GM19238 (cell line): ENCODE measurements around the gene AJUBA.
A peak's percentile ranks its signal among the peaks of the same experiment; 100 is the strongest.
"Not testable (repeated sequence)": the region's sequence is repeated elsewhere in the genome, so short reads cannot be mapped to it uniquely, and the experiment has no call there.

Experiments
- DNase-seq: peaks from one replicate; pipeline ENCODE4 v3.0.0; 2011; ENCODE audit warnings: low spot score; ENCODE audit not compliant: insufficient read length

AJUBA gene

DNA sequence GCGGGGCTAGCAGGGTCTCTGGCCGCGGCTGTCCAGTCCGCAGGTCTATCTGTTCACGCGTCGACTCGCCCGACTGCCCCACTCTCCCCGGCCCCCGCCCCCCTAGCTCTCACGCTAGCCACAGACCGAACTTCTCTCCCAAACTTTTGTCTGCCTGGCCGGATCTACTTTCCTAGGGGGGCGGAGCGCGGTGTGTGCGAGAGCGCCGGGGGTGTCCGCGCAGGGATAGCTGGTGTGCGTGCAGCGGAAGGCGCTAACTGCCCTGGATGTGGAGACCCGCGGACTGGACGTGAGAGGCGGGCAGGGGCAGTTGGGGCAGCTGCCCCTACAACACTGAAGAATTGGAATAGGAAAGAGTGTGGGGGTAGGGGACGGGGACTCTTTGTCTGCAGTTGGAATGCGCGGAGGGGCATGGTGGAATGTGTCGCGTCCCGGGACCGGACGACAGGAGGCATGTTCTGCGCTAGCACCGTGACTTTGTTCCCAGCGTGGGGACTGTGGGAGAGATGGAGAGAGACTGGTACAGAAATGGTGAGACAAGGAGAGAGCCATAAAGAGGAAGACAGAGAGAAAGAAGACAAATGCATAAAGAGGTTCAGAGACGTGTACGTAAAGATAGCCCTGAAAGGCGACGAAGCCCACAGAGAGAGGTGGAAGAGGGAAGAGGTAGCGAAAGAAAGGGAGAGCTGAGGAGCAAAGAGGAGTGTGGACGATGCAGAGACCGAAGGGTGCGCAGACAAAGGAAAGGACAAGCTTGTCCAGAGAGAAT, at the start of gene AJUBA:
TSS of gene AJUBA (minus strand) at position 75 of the 769 bp plus-strand sequence. CDS start 285 bp downstream, outside the sequence.
- peak; percentile 85 for DNase-seq

DNA sequence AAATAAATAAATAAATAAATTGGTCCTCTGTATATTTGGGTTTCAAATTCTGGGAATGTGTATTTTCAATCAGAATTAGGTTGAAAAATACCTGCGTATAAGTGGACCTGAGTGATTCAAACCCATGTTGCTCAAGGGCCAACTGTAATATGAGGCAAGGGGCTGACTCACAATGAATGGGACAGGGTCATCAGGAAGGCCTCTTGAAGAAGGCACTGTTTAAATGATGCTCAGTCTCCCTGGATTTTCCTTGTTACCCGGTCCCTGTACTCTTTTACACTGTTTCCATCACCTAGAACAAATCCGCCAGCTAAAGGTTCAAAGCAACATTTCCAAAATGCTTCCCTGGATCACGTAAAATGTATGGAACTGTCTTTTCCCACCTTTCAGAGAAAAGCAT, 48.6 kb upstream of the AJUBA start:
- no peak for DNase-seq

DNA sequence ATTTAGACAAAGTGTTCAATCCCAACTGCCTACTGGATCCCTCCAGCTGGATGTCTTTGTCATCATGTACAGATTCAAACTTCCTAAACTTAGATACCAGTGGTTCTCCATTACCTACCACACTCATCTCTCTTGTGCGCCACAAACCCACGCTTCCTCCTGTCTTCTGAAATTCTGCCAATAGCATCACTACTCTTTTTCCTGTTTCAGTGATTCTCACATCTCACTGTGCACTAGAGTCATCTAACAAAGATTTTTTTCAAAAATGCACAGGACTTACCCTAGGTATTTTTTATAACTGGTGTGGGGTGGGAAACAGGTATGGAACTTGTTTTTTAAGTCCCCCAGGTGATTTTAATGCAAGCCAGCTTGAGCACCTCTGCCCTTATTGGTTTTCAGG, 46.4 kb upstream of the AJUBA start:
- no peak for DNase-seq

DNA sequence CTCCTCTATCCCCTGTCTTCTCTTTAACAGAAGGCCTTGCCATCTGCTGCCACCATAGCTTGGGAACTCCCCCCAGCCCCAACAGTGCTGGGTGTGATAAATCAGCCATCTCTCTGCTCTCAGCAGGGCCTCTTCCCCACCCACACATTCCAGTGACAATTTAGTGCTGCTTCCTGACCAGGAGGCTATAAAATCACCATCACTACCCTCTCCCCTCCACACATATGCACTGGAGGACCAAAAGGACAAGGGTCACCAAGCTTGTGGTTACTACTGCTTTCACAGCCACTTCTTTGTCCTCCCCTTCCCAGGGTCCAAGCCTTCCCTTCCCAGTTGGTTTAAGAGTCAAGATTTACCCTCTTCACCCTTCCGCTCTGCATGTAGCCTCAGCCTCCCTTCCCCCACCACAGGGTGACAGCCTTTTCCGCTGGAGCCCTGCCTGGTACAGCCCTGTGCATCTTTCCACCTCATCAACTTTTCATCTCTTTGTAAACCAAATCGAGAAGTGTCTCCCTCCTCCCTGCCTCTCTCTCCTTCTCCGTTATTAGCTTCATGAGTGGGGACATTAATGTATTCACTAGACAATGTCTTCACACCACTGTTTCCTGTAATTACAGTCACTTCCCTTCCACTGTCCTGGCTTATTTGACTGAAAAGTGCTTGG, 42.9 kb upstream of the AJUBA start:
- no peak for DNase-seq

- DNase-seq = no peak
Measured at GRCh38 chr14:23024612-23025075, 42.3 kb upstream of the AJUBA start.

DNA sequence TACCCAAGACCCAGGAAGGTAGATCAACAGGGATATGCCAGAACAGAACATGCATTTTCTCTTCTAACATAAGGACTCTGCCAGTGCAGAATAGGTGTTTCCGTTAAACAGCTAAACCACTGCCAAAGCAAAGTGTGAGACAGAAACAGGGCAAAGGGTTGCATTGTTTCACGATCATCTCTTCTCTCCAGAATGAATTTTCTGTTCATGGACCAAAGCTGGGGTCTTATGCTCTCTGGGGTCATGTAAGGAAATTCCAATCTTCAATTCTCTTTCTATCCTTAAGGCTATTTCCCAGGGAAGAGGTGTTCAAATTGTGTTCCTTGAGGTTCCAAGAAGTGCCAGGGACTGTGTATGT, 41.4 kb upstream of the AJUBA start:
- DNase-seq = no peak

GRCh38 chr14:23023022-23023794, 40.9 kb upstream of the AJUBA start:
- no peak for DNase-seq

GRCh38 chr14:23021889-23022442, 39.6 kb upstream of the AJUBA start:
- DNase-seq = no peak

DNA sequence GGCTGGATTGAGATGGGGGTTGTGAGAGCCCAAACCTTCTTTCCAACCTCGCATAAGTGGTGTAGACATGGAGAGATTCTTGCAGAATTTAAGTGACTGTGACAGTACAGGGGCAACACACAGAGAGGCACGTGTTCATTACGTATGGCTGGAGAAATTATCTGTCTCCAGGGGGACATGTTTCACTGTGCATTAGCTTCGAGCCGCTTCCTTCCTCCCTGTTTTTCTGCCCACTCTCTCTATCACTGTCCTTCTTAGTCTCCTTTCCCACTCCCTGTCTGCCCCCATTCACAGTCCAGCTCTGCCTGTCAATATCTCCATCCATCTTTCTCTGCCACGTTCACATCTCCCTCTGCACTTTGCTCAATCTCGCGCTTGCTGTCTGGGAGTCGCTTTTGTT, 39.1 kb upstream of the AJUBA start:
- no peak for DNase-seq

GRCh38 chr14:23020143-23021128, 38.1 kb upstream of the AJUBA start:
- DNase-seq = no peak

- no peak for DNase-seq
Measured at GRCh38 chr14:23018107-23018506, 35.8 kb upstream of the AJUBA start.

DNA sequence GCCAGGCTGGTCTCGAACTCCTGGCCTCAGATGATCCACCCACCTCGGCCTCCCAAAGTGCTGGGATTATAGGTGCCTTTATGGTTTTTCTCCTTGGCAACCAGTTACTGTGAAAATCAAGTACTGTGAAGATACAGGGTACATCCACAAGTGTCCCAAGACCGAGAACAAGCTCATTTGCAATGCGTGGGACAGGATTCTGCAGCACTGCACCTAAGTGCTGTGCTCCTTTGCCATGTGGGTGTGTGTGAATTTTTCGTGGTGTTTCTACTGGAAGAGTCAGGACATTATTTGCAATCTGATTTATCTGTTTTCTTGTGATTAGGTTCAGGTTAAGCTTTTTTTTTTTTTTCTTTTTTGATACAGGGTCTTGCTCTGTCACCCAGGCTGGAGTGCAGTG, 34.7 kb upstream of the AJUBA start:
- DNase-seq = no peak

- no peak for DNase-seq
Measured at GRCh38 chr14:23015618-23016017, 33.3 kb upstream of the AJUBA start.

GRCh38 chr14:23013749-23014054, 31.4 kb upstream of the AJUBA start:
- not testable (repeated sequence) for DNase-seq

GRCh38 chr14:23013054-23013748, 30.9 kb upstream of the AJUBA start:
- no peak for DNase-seq

GRCh38 chr14:23009939-23010726, 27.8 kb upstream of the AJUBA start, which contains the start of gene C14orf93:
Gene C14orf93, minus strand, starts transcription at chr14:23010143. Its CDS starts 11,120 bp downstream, at chr14:22999023.
- DNase-seq = peak; percentile 81

DNA sequence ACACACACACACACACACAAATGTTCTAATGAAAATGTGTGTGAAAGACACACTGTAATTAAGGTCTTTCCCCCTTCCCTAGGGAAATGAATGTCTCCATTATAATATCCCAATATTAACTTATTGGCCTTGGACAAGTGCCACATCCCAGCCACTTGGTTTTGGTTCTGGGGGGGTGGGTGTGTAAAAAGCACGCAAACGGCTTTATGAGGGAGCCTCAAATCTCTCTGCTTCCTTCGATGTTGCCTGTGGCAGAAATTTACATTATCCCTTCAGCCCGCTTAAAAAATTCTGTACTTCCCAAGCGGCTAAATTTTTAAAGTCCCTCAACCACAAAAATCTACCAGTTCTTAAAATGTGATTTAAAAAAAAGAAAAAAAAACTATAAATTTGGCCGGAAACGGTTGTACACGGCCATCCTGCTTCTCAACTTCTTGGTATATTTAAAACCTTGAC, 27.2 kb upstream of the AJUBA start:
- no peak for DNase-seq

DNA sequence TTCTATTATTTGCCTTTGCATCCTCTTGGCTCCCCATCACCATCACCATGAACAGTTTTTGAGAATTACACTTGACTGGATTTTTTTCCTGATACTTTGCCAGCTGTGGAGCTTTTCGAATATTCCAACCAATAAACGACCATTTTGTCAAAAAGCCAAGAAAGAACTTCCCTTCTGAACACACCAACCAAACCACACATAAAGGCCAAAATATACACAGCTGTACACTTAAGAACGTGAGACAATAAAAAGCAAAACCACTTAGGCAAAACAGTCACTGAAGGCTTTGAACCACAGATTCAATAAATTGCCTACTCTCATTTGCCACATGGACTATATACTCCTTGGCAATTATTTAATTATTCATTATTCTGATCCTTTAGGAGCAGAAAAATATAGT, 26.5 kb upstream of the AJUBA start:
- no peak for DNase-seq
